Motor neuron (in vitro differentiated cells): Measurements from ENCODE around the gene SREBF1. TPM values are rescaled to one million over a fixed set of nuclear protein-coding genes. Genes with fewer than 3 reads are reported as not detected.

Source experiments
- ATAC-seq, 8 experiments: fragments of 200-7000 bp; cut with Tn5 transposase; replicated peaks in 6 of 8; 2 replicates each; pipeline ENCODE4 v1.8.0; 2021; ENCODE audit warnings: mild to moderate bottlenecking in 8 of 8, moderate library complexity in 8 of 8
- H3K27ac ChIP-seq, 2 donors: fragments of 250-450 bp; sonication (Bioruptor Pico); 2 replicates each; pipeline ENCODE4 v1.9.0; 2021; ENCODE audit warnings: antibody characterized with exemption in 2 of 2, mild to moderate bottlenecking in 2 of 2, moderate library complexity in 1 of 2
- H3K4me1 ChIP-seq, 2 donors: fragments of 250-450 bp; sonication (Bioruptor Pico); replicated peaks in 1 of 2; 2 replicates each; pipeline ENCODE4 v1.6.1; 2021; ENCODE audit warnings: antibody characterized with exemption in 2 of 2, mild to moderate bottlenecking in 2 of 2, moderate library complexity in 1 of 2
- H3K4me3 ChIP-seq, 5 donors: fragments of 250-450 bp; sonication (Bioruptor Pico); 2 replicates each; pipeline ENCODE4 v1.9.0; 2021; ENCODE audit warnings: antibody characterized with exemption in 5 of 5, mild to moderate bottlenecking in 5 of 5, moderate library complexity in 4 of 5
- WGBS, 10 experiments: fragments of 450-650 bp; shearing (Covaris generic); methylation state at CpG; one replicate each; pipeline ENCODE4 v1.0.0; 2022; 5-methylcytosine and 5-hydroxymethylcytosine counted together
- in situ Hi-C, 9 experiments: fragments of 400-800 bp; cut with MboI; loops; one replicate each; pipeline ENCODE4 v1.15.0; 2021; ENCODE audit warnings: low sequenced_read_pairs in 9 of 9, low pct_unique_long_range_greater_than_20kb in 2 of 9; ENCODE audit not compliant: unreplicated experiment in 9 of 9
- total RNA-seq, 8 experiments: library from RNA; unstranded; fragments of 300-600 nt; gene quantifications; 2 replicates each; pipeline versions ENCODE4 v1.2.3 to v1.2.4, GENCODE V29; 2022

Gene SREBF1
- total RNA-seq, 8 experiments from 2014 or later: 14.0 to 204 (median 22.9) TPM

DNA sequence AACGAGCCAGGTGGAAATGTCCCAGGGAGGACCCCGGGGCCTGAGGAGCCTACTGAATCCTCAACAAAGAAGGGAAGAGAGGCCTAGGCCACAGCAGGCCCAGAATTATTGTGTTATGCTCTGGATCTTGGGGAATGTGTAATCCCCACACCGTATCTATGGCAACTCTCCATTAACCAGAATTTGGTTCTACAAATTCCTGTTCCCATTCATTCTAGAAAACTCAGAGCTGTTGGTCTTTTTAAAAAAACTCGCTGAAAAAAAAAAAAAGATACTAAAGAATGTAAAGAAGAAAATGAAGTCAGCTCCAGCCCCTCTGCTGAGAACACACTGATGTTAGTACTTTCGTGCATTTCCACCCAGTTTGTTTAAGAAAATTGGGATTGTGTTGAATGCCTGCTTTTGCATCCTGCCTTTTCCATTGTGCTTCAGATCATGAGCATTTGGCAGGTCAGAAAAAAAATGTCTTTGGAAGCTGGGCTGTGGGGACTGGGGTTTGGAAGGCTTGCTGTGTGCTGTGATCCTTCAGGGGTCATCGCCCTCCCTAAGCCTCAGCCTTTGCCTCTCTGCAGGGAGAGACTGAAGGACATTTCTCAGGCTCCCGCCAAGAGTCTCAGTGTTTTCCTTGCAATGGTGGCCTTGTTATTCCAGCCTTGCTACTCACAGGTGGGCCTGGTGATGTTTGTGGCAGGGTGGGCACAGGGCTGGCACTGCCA, 69.5 kb downstream of the SREBF1 start:
- 0 to 100% (median 53%) methylated on average over 1 to 4 of the region's 7 CpGs; no CpG with 5 or more reads in 1 of the 10 experiments for WGBS, 10 experiments
- in situ Hi-C loops: no loop called here
- peak in 1 of 8 experiments; percentile 3 for ATAC-seq

DNA sequence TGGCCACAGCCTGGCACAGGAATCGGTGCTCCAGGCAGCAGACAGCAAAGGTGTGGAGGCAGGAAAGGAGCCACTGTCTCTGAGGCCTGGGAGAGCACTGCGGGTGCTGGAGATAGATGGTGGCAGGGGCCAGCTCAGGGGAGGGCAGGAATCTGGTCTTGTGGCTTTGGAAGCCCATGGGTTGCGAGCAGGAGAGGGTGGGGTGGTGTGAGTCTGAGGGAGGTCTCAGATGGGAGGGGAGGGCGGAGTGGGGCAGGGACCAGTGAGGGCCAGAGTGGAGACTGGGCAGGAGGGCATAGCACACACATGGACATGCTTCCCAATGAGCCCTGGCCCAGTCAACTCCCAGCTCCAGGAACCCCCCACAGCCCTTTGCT, 70.1 kb downstream of the SREBF1 start:
- Histone ChIP-seq H3K4me1 (peaks cover 73 to 82% of the 10 kb centered on the region in 2 donors), H3K27ac (peak overlapping the region; percentile 74 to 78), H3K4me3 (no peak overlapping the region)
- ATAC-seq: no peak
- WGBS, 10 experiments: 29% methylated on average over 1 of the region's 4 CpGs; no CpG with 5 or more reads in 9 of the 10 experiments
- in situ Hi-C loops: no loop called here

More for the DNA sequence above, 69.5 kb downstream of the SREBF1 start:
- Histone ChIP-seq H3K4me1 (peaks cover 78 to 83% of the 10 kb centered on the region in 2 donors), H3K27ac (peak overlapping the region; percentile 74 to 78), H3K4me3 (no peak overlapping the region)

DNA sequence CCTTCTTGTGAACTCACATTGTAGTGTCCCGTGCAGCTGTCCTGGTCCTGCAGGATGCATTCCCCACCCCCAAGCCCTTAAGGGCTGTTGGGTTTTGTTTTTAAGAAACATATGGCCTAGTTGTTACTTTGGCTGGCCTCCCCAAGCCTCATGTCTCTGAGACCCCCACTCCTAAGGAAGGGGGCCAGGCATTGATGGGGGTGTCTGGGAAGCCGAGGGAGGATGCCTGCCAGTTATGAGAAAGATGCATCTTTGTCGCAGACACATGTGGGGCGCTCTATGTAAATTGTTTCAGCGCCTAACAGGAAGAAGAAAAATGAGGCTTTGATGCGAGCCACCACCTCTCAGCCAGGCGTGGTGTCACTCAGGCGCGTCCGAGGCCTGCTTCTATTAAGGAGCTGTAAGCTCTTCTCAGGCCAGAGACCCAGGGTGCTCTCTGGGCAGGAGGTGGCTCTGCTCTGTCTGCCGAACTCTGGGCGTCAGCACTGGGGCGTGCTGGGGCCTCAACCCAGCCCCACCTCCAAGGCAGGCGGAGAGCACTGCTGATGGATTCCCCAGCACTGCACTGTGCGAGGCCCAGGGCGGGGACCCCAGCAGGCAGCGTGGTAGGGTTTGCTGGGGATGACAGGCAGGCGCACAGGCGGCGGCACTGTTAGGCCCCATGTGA, 70.6 kb downstream of the SREBF1 start:
- Histone ChIP-seq H3K27ac (peak overlapping the region; percentile 74 to 78), H3K4me1 (peaks cover 68 to 76% of the 10 kb centered on the region in 2 donors), H3K4me3 (no peak overlapping the region)
- WGBS, 10 experiments: 6 to 76% (median 31%) methylated on average over 1 to 7 of the region's 20 CpGs; no CpG with 5 or more reads in 4 of the 10 experiments
- ATAC-seq: peak; percentile 68 to 92 (median 84)
- in situ Hi-C loops: no loop called here

DNA sequence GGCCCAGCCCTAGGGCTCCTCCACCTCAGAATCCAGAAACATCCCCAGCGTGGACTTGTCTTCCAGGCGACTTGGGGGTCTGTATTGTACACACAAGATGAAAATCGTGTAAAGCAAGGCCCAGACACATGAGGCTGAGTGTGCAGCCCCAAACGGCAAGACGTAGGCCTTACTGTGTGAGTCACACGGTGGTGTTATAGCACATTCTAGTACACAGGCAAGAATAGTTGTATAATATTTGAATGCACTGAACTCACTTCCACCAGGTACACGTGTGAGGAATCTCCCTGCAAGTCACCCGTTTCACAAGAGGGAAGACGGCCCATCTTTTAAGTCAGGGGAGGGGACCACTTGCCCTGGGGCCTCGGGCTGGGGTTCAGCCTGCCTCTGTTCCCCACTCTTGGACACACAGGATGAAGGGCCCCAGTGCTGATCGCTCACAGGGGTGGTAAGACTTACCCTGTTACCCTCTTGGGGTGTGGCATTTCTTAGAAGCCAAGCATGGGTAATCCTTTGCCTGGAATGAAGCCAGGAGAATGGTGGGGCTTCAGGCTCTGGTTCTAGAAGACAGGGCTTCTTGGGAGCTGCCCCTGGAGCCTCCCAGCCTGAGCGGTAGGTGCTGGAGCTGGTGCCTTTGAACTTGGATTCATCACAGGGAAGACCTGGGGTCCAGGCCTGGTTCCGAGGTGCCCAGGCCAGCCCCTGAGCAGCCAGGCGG, 71.3 kb downstream of the SREBF1 start:
- peaks cover 61 to 70% of the 10 kb centered on the region in 2 donors for H3K4me1 ChIP-seq
- WGBS, 10 experiments: 43 to 100% (median 75%) methylated on average over 1 to 5 of the region's 14 CpGs; no CpG with 5 or more reads in 2 of the 10 experiments
- in situ Hi-C loops: no loop called here
- peak in 1 of 8 experiments; percentile 50 for ATAC-seq
- H3K27ac ChIP-seq: peak overlapping the region; percentile 74 to 78
- H3K4me3 ChIP-seq: no peak overlapping the region

- Histone ChIP-seq H3K4me1 (peaks cover 44 to 52% of the 10 kb centered on the region in 2 donors), H3K4me3 (no peak overlapping the region), H3K27ac (no peak overlapping the region)
- in situ Hi-C loops: no loop called here
- no peak for ATAC-seq
- WGBS, 10 experiments: 89 to 100% (median 100%) methylated on average over 1 to 5 of the region's 5 CpGs; no CpG with 5 or more reads in 5 of the 10 experiments
These were observed 73.1 kb downstream of the SREBF1 start for GRCh38 chr17:17763734-17764133.

GRCh38 chr17:17763136-17763535, 73.7 kb downstream of the SREBF1 start:
- ATAC-seq: peak in 1 of 8 experiments; percentile 11
- in situ Hi-C loops: no loop called here
- 15 to 100% (median 69%) methylated on average over 1 to 4 of the region's 9 CpGs; no CpG with 5 or more reads in 4 of the 10 experiments for WGBS, 10 experiments
- Histone ChIP-seq H3K27ac (peak overlapping the region in 1 of 2 donors; percentile 63), H3K4me3 (no peak overlapping the region), H3K4me1 (peaks cover 44 to 50% of the 10 kb centered on the region in 2 donors)

GRCh38 chr17:17762744-17763105, 74.1 kb downstream of the SREBF1 start:
- Histone ChIP-seq H3K4me3 (no peak overlapping the region), H3K4me1 (peaks cover 44 to 50% of the 10 kb centered on the region in 2 donors), H3K27ac (peak overlapping the region in 1 of 2 donors; percentile 63)
- WGBS, 10 experiments: 33 to 83% methylated on average over 1 to 2 of the region's 5 CpGs; no CpG with 5 or more reads in 8 of the 10 experiments
- in situ Hi-C loops: no loop called here
- ATAC-seq: no peak

Other genes starting within 250 kb of the SREBF1 start
- 10 to 100 TPM; 21.1 to 59.0 (median 32.9) TPM for gene PEMT, start 245.3 kb downstream of the SREBF1 start, total RNA-seq
- 10 to 100 TPM in 7 of 8 experiments, 1 to 10 TPM in 1; 5.4 to 32.0 (median 20.4) TPM for gene RAI1, start 155.5 kb downstream of the SREBF1 start, total RNA-seq
- 10 to 100 TPM; 21.0 to 61.1 (median 36.0) TPM for gene TOM1L2, start 135.4 kb upstream of the SREBF1 start, total RNA-seq
- gene DRC3, start 135.9 kb upstream of the SREBF1 start, total RNA-seq: 10 to 100 TPM in 1 of 8 experiments, 1 to 10 TPM in 7; 2.2 to 31.4 (median 5.8) TPM
- 10 to 100 TPM; 12.7 to 38.9 (median 23.2) TPM for gene ATPAF2, start 202.2 kb upstream of the SREBF1 start, total RNA-seq
- 10 to 100 TPM in 3 of 8 experiments, 1 to 10 TPM in 5; 6.0 to 13.0 (median 8.2) TPM for gene GID4, start 202.4 kb upstream of the SREBF1 start, total RNA-seq